IPS-18c (cell line): ENCODE results near the gene GPRC6A.
A peak's percentile ranks its signal among the peaks of the same experiment; 100 is the strongest.
"Not testable (repeated sequence)": the region's sequence is repeated elsewhere in the genome, so short reads cannot be mapped to it uniquely, and the experiment has no call there.

Source experiments
- H3K4me3 ChIP-seq: 2 replicates; pipeline ENCODE4 v1.7.0; 2013; ENCODE audit warnings: low read depth, mild to moderate bottlenecking, low read length, moderate library complexity; ENCODE audit not compliant: insufficient read depth
- H3K9me3 ChIP-seq: one replicate; pipeline ENCODE4 v1.6.1; 2013; ENCODE audit warnings: mild to moderate bottlenecking, low read length, moderate library complexity; ENCODE audit not compliant: control insufficient read depth, insufficient read depth

GPRC6A gene, protein sequence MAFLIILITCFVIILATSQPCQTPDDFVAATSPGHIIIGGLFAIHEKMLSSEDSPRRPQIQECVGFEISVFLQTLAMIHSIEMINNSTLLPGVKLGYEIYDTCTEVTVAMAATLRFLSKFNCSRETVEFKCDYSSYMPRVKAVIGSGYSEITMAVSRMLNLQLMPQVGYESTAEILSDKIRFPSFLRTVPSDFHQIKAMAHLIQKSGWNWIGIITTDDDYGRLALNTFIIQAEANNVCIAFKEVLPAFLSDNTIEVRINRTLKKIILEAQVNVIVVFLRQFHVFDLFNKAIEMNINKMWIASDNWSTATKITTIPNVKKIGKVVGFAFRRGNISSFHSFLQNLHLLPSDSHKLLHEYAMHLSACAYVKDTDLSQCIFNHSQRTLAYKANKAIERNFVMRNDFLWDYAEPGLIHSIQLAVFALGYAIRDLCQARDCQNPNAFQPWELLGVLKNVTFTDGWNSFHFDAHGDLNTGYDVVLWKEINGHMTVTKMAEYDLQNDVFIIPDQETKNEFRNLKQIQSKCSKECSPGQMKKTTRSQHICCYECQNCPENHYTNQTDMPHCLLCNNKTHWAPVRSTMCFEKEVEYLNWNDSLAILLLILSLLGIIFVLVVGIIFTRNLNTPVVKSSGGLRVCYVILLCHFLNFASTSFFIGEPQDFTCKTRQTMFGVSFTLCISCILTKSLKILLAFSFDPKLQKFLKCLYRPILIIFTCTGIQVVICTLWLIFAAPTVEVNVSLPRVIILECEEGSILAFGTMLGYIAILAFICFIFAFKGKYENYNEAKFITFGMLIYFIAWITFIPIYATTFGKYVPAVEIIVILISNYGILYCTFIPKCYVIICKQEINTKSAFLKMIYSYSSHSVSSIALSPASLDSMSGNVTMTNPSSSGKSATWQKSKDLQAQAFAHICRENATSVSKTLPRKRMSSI

DNA sequence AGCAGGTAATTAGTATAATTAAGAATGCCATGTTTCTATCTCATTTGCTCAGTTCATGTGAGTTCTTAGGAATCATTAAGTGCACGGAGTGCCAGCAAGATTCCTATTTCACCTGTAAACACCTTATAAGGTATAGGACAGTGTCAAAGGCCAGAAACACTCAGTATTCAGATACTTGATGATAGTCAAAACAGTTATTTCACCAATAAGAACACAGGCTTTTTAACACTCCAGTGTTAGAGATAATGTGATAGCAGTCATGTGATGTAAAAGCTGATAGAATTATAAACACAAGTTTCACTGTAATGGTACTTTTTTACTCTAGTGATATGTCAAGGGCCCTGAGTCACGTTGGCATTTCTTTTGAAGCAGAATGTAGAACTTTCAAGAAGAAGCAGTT, at the start of gene GPRC6A:
Gene GPRC6A, minus strand, starts transcription at position 101 of the 400 bp plus-strand sequence. Its CDS starts 70 bp downstream, at position 31.
- Histone ChIP-seq H3K4me3 (no peak within 1 kb of the TSS), H3K9me3 (no peaks in the 10 kb centered on the region)

DNA sequence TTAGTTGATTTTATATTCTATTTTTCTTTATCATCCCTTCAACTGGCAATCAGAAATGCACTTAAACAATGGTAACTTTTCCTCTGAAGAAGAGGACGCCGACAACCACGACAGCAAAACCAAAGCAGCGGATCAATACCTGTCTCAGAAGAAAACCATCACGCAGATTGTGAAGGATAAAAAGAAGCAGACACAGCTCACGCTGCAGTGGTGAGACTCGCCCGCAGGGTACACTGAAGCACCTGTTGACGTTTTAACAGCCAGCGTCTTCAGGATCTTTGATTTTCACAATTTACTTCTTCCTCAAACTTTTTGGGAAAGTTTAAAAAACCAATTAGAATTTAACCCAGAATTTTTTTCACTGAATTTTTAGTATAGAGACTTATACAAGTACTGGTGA, 48.9 kb upstream of the GPRC6A start:
- H3K4me3 ChIP-seq = peak overlapping the region; percentile 69; the same call in 1 of the 2 replicates
- no peaks in the 10 kb centered on the region for H3K9me3 ChIP-seq

DNA sequence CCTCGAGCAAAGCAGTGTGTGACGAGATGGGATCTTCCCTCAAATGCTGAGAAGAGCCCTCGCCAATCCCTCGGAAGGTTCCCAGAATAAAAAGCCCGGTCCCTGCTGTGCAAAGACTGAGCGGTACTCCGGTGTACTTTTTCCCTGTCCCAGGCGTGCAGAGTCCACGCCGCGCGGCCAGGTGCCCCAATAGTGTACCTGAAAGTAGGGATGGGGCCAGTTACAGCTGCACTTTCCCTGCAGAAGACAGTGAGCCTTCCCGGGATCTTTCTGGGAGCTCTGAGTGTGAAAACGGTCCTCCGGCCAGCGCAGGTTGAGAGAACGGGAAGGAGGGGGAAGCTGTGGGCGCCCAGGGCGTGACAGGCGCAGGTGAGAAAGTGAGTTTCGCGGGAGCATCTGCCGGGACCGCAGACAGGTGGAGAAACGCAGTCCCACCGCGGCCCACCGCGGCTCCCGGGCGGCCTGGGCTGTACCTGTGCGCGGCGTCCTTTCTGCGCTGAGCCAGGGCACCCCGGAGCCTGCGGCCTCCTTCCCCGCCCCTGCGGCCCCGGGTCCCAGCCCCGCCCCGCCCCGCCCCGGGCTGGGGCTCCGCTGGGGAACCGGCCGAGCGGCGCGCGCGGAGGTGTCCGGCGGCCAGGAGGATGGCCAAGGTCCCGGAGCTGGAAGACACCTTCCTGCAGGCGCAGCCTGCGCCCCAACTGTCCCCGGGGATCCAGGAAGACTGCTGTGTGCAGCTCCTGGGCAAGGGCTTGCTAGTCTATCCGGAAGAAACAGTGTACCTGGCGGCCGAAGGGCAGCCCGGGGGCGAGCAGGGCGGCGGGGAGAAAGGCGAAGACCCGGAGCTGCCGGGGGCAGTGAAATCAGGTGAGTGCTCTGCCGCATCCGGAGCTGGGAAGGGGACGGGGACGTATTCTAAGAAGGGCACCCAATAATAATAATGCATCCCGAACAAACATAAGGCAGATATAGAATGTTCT, 48.0 kb upstream of the GPRC6A start, which contains the start of gene RFX6:
Gene RFX6, plus strand, starts transcription at position 608 of the 977 bp plus-strand sequence. Its CDS starts 34 bp downstream, at position 642.
- Histone ChIP-seq H3K4me3 (peak within 1 kb of the TSS; percentile 69), H3K9me3 (no peaks in the 10 kb centered on the region)

DNA sequence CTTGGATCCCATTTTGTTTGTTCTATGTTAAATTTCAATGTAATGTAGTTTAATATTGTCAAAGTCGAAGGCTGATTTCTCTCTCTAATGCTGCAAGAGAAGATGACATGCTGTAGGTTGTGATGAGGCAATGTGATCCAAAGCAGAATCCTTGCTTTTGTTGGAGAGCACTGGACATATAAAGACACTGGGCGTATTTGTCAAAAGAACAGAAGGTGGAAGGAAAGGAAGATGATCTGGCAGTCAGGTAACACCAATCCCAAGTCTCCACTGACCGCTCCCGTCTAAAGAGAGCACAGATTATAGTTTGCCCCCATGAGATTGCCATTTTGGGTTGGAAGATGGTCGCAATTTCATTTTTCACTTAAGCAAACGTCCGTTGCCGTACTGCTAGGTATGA, 47.2 kb upstream of the GPRC6A start:
- peak overlapping the region; percentile 69; the same call in 1 of the 2 replicates for H3K4me3 ChIP-seq

DNA sequence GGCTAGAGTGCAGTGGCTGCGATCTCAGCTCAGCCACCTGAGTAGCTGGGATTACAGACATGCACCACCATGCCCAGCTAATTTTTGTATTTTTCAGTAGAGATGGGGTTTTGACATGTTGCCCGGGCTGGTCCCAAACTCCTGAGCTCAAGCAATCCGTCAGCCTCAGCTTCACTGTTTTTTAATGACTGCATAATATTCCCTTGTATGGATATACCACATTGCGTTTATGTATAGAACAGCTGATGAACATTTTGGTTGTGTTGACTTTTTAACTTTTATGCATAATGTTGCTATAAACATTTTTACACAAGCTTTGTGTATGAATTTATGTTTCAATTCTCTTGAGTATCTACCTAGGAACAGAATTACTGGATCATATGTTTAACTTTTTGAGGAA, 43.9 kb upstream of the GPRC6A start:
- no peaks in the 10 kb centered on the region for H3K9me3 ChIP-seq
- H3K4me3 ChIP-seq = no peak overlapping the region

More for the DNA sequence above, 47.2 kb upstream of the GPRC6A start:
- H3K9me3 ChIP-seq = no peaks in the 10 kb centered on the region

DNA sequence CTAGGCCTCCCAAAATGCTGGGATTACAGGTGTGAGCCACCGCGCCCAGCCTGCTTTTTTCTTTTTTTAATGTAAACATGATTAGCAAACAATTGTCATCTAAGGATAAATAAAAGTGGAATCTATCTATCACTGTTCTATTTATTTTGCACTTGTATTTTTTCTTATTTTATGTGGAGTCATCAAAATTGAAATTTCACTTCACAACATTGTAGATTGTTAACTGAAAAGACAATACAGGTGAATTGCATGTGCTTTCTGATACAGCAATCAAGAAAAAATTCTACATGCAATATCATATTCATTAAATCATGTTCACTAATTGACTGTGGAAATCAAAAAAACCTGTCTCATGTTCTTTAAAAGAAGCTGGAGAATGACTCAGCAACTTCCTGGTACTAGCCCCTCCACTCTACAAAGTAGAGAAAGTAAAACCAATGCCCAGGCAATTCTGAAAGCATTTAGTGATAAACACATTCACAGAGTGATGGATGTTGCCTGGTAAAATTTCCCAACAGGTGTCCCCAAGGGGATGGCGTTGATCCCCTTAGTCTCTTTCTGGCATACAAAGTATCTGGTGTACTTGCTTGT, 37.5 kb upstream of the GPRC6A start:
- H3K9me3 ChIP-seq = no peaks in the 10 kb centered on the region
- H3K4me3 ChIP-seq = no peak overlapping the region

DNA sequence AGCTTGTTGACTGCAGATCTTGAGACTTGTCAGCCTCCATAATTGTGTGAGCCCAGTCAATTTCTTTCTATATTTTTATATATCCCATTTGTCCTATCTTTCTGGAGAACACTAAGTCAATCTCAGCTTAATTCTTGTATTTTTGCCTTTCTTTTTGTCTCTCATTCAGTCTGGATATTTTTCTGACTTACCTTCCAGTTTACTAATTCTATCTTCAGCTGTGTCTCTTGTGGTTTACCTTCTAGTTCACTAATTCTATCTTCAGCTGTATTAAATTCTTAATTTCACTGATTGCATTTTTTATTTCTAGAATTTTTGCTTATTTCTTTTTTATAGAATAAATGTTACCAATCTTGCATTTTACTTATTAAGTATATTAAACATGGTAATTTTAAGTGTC, 30.4 kb upstream of the GPRC6A start:
- H3K9me3 ChIP-seq = no peaks in the 10 kb centered on the region
- no peak overlapping the region for H3K4me3 ChIP-seq

DNA sequence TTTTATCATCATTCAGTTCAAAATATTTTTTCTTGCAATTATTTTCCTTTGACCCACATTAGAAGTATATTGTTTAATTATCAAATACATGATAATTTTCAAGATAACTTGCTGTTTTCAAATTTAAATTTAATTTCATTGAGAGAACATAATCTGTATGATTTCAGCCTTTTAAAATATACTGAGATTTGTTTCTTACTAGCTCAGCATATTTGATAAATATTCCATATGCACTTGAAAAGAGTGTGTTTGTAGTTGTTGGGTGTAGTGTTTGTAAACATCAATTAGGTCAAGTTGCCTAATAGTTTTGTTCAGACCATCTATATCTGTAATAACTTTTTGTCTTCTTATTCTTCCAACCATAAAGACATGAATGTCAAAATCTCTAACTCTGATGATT, 29.2 kb upstream of the GPRC6A start:
- H3K9me3 ChIP-seq = no peaks in the 10 kb centered on the region
- no peak overlapping the region for H3K4me3 ChIP-seq

DNA sequence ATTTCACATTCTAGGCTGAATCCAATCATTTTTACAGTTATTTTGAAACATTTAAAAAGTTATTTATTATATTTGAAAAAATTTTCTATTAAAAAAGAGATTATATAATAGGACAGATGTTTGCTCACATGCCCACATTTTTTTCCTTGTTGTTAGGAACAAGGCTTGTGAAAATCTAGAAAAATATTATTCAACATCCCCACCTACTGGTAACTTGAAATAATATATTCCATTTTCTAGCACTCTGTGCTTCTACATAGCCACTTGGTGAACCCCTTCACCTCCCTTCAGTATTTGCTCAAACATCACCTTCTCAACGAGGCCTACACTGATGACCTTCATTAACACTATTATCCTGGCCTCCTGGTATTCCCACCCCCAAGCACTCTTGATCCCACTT, 18.3 kb upstream of the GPRC6A start:
- Histone ChIP-seq H3K9me3 (no peaks in the 10 kb centered on the region), H3K4me3 (no peak overlapping the region)

DNA sequence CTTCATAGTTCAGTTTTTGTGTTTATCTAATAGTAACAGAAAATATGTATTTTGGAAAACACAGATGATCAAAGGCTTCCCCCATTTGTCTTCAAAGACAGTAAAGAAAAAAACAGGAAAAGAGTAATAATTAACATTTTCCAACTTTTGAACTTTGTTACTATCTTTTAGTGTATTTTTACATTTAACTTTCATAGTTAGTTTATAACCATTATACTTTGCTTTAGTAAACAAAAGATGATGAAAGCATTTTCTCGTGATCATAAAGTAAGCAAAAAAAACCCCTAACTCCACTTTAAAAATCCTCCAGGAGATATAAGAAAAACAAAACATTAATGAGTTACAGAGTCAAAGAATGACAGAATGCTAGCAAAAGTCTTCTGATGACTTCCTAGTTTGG, 13.6 kb upstream of the GPRC6A start:
- H3K4me3 ChIP-seq = no peak overlapping the region
- H3K9me3 ChIP-seq = no peaks in the 10 kb centered on the region

DNA sequence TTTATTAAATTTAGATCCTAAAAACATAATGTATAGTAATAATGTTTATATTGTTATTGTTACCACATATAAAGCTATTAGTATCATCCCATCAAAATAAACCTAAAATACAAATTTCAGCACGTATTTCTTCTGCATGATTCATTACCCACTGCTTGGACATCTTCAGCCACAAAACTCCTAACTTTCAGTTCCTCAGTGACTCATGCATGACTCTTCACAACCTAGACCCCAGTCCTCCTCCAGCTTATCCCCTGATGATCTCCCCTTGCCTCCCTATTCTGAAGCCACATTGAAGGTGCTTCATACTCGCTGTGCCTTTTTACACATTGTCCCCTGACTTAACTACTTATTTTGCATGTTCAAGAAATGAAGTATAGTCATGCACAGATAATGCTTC, 11.2 kb upstream of the GPRC6A start:
- Histone ChIP-seq H3K9me3 (no peaks in the 10 kb centered on the region), H3K4me3 (no peak overlapping the region)

DNA sequence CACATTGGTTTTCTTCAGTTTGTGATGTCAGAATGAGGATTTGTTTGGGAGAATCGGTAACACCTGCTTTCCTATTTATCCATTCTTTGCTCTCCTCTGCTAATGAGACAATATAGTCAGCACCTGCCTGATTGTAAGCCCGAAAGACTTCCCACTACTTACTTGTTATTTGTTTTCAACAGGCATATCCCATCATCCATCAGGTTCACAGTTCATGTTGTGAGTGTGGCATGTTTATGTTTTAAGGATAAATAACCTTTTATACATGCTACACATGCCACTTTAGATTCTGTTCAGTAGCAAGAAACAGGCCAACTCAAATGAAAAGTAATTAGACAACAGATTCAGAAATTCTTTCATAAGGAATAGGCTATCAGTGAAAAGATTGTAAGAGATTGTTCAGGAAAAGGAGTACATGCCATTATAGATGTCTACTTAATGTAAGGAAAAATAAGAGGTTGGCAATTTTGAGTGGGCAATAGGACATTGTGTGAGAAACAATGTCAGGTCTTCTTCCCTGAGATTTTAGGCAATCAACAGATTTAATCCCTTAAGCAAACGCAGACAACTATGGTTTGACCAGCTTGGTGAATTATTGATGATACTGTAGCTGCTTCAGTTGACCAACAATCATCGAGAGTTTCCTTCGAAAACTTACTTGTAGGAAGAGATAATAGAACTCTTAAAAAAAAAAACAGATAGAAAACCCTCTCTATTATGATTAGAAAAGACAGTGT, 7.9 kb upstream of the GPRC6A start:
- H3K9me3 ChIP-seq = no peaks in the 10 kb centered on the region

DNA sequence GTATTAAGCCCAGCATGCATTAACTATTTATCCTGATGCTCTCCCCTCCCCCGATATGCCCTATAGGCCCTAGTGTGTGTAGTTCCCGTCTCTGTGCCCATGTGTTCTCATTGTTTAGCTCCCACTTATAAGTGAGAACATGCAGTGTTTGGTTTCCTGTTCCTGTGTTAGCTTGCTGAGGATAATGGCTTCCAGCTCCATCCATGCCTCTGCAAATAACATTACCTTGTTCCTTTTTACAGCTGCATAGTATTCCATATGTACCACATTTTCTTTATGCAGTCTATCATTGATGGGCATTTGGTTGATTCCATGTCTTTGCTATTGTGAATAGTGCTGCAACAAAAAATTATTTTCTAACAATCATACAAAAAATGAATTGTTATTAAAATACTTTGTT, 5.6 kb upstream of the GPRC6A start:
- not testable (repeated sequence) for H3K9me3 ChIP-seq, H3K4me3 ChIP-seq

More for the DNA sequence above, 7.9 kb upstream of the GPRC6A start:
- no peak overlapping the region for H3K4me3 ChIP-seq

DNA sequence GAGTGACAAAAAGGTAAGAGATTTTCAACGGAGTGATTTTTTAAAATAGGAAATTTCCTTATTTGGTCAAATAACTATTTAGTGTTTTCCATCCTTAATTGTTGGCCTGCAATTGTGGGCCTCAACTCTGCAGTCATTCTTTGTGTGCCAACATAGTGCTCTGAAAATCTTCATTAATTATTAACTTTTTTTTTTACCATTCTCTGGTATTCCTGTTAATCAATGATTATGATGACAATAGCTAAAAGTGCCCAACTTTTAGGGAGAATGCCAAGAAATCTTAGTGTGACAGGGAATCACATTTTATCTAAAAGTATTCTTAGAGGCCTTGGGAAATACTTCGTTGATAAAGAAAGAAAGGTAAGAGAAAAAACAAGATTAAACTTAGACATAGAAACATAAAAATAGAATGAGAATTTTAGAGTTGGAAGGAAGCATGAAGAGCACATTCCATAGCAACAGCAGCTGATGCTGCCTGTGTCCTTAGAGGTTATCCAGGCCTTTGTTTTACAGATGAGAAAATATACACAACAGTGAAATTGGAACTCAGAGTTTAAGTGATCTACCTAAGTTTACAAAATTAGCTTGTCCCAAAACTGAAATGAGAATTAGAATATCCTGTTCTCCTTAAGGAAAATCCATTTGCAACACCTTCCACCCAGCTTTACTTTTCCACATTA, 1.2 kb downstream of the GPRC6A start:
- H3K4me3 ChIP-seq = no peak overlapping the region
- H3K9me3 ChIP-seq = peaks cover 3% of the 10 kb centered on the region

DNA sequence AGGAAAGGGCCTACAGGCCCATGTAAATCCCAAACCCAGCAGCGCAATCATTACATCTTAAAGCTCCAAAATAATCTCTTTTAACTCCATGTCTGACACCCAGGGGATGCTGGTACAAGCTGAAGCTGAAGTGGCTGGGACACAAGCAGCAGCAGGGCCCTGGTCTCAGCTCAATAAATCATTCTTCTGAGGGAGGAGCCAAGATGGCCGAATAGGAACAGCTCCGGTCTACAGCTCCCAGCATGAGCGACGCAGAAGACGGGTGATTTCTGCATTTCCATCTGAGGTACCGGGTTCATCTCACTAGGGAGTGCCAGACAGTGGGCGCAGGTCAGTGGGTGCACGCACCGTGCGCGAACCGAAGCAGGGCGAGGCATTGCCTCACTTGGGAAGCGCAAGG, 12.5 kb downstream of the GPRC6A start:
- not testable (repeated sequence) for H3K4me3 ChIP-seq, H3K9me3 ChIP-seq
